ENCODE results near the gene C1QTNF4. TPM values are rescaled to one million over a fixed set of nuclear protein-coding genes. Genes with fewer than 3 reads are reported as not detected.

The C1QTNF4 gene
- total and polyA plus RNA-seq, 2 of the 13 experiments (the other 11 are each of a cell fraction or from before 2014, with no cell fraction given), result not detected

GRCh38 chr11:47587723-47588326, 6.4 kb downstream of the C1QTNF4 start (continued):
- TF ChIP-seq FOSL2 (CRISPR knock-in tag; IDR thresholded peaks at IDR 0.05) (0 out of 2 replicates have a peak, but pooled peaks have one; percentile 16), KDM1A (CRISPR knock-in tag; IDR thresholded peaks at IDR 0.05) (no peak), ZNF430 (CRISPR knock-in tag; IDR thresholded peaks at IDR 0.05) (peak; percentile 57; the same call in 1 of the 2 replicates), NR3C1 (CRISPR knock-in tag; IDR thresholded peaks at IDR 0.05) (no peak), CENPT (CRISPR knock-in tag; IDR thresholded peaks at IDR 0.05; ENCODE audit: low read depth) (no peak), STAT5B (CRISPR knock-in tag; IDR thresholded peaks at IDR 0.05) (no peak), MTA1 (CRISPR knock-in tag; IDR thresholded peaks at IDR 0.05; ENCODE audit: borderline replicate concordance) (peak; percentile 81; the same call in 1 of the 2 replicates), ZNF274 (CRISPR knock-in tag; IDR thresholded peaks at IDR 0.05) (0 out of 2 replicates have a peak, but pooled peaks have one; percentile 2), ZNF512 (CRISPR knock-in tag; IDR thresholded peaks at IDR 0.05) (no peak)

- peak; percentile 3; the same call in 1 of the 3 replicates for ATAC-seq
- Histone ChIP-seq H3K27ac (ENCODE audit: extremely low read length, insufficient read depth, low read length) (no peak overlapping the region), H2AFZ (ENCODE audit: low read length) (peak overlapping the region; percentile 39), H3K9ac (ENCODE audit: insufficient read depth, low read depth, low read length) (peak overlapping the region; percentile 58; the same call in 1 of the 2 replicates), H3K36me3 (replicated peaks in 1 of 2; ENCODE audit: control insufficient read depth in 1 of 2, insufficient read depth in 2 of 2, low read length in 2 of 2) (peaks cover 5 to 24% of the 10 kb centered on the region in 2 experiments; a peak in 4 of 5 replicates), H4K20me1 (ENCODE audit: insufficient read depth, low read length) (no peaks in the 10 kb centered on the region), H3K27me3 (ENCODE audit: control insufficient read depth in 1 of 2, insufficient read depth in 2 of 2, low read length in 2 of 2) (no peaks in the 10 kb centered on the region; a peak in 1 of 5 replicates), H3K4me1 (ENCODE audit: insufficient read depth, low read length) (peaks cover 44% of the 10 kb centered on the region), H3K4me3 (replicated peaks in 1 of 3; ENCODE audit: insufficient read depth in 1 of 3, low read depth in 2 of 3, low read length in 3 of 3) (peak overlapping the region in 2 of 3 experiments; percentile 53 to 70; a peak in 2 of 6 replicates), H3K79me2 (ENCODE audit: insufficient read depth, low read length) (no peaks in the 10 kb centered on the region), H3K4me2 (ENCODE audit: low read depth, low read length) (peak overlapping the region; percentile 91), H3K9me3 (ENCODE audit: low read length) (no peaks in the 10 kb centered on the region)
- 60% methylated on average over 6 of the region's 6 CpGs for WGBS (ENCODE audit: low lambda C conversion rate)
- no TSS peak for BruUV-seq (replicated peaks)
- ChIA-PET POLR2A (interaction anchor here (0.7 to 1.6 kb wide), 6 partner anchors 7 to 137 kb away, joined by 3 to 10 read pairs (median 4); partner anchors contain the start of genes KBTBD4 and NDUFS3), CTCF (ENCODE audit: low intra/inter-chr PET ratio, low total read pairs) (no interaction called here)
- in situ Hi-C loops (cut with HindIII; ENCODE audit: extremely low pct_ligation_motif_present, low pct_unique_long_range_greater_than_20kb) (no loop called here), intact Hi-C loops (cut with micrococcal nuclease; ENCODE audit: unreplicated experiment) (loop anchor here (5.0 kb wide), 1 partner anchor 520 kb away; no protein-coding TSS in a partner anchor)
- DNase-seq (ENCODE audit: low spot score), result peak; percentile 24
- FAIRE-seq, result no peak
- TF ChIP-seq XRCC5 (optimal IDR thresholded peaks at IDR 0.05; ENCODE audit: low read length) (peak; percentile 8), ZSCAN20 (CRISPR knock-in tag; IDR thresholded peaks at IDR 0.05; ENCODE audit: borderline replicate concordance) (no peak), ZNF337 (CRISPR knock-in tag; IDR thresholded peaks at IDR 0.05; ENCODE audit: borderline replicate concordance, low read depth) (no peak), ARID5B (CRISPR knock-in tag; IDR thresholded peaks at IDR 0.05) (no peak), RELA (CRISPR knock-in tag; IDR thresholded peaks at IDR 0.05) (no peak), TFE3 (CRISPR knock-in tag; IDR thresholded peaks at IDR 0.05) (no peak)
These were observed 7.0 kb downstream of the C1QTNF4 start for GRCh38 chr11:47587039-47587716.
